H1 (cell line): ENCODE data around the gene MACF1. TPM values are rescaled to one million over a fixed set of nuclear protein-coding genes. Genes with fewer than 3 reads are reported as not detected.

Experiments used
- CTCF ChIA-PET: fragments of 300-600 bp; sonication (Branson Sonifier 250); formaldehyde crosslinking; loops from one replicate; lab custom pipeline; 2021; ENCODE audit not compliant: partially characterized antibody; lab: Charles Lee
- POLR2A ChIA-PET: fragments of 300-600 bp; sonication (Branson Sonifier 250); formaldehyde crosslinking; loops from one replicate; lab custom pipeline; 2021; ENCODE audit warnings: inconsistent platforms; ENCODE audit not compliant: partially characterized antibody; lab: Charles Lee
- DNase-seq, 2 experiments: peaks; one replicate each; pipeline versions ENCODE4 v3.0.0 to v3.0.0-alpha.2; 2010 to 2022; ENCODE audit warnings: low spot score in 2 of 2, low read depth in 1 of 2, mixed read lengths in 1 of 2
- FAIRE-seq: peaks from 2 replicates; lab custom pipeline; 2011; peaks lifted over from hg19 to GRCh38; lab: Jason Lieb, UNC
- H2AFZ ChIP-seq: 2 replicates; pipeline ENCODE4 v1.8.1; 2012; ENCODE audit warnings: low read length, inconsistent platforms
- H2AK5ac ChIP-seq: 2 replicates; pipeline ENCODE4 v1.6.1; 2013; ENCODE audit warnings: low read depth, low read length
- H2BK120ac ChIP-seq: replicated peaks from 2 replicates; pipeline ENCODE3; 2013; ENCODE audit warnings: low read depth, low read length, inconsistent platforms
- H2BK12ac ChIP-seq: 2 replicates; pipeline ENCODE4 v1.6.1; 2013; ENCODE audit warnings: low read depth, low read length
- H2BK15ac ChIP-seq: 2 replicates; pipeline ENCODE4 v1.6.1; 2013; ENCODE audit warnings: low read length
- H2BK20ac ChIP-seq: 2 replicates; pipeline ENCODE4 v1.6.1; 2013; ENCODE audit warnings: low read length
- H2BK5ac ChIP-seq: 2 replicates; pipeline ENCODE4 v1.6.1; 2013; ENCODE audit warnings: low read depth, low read length
- H3K14ac ChIP-seq: 2 replicates; pipeline ENCODE4 v1.6.1; 2013; ENCODE audit warnings: inconsistent platforms; ENCODE audit not compliant: insufficient read length
- H3K18ac ChIP-seq: 2 replicates; pipeline ENCODE4 v1.6.1; 2013; ENCODE audit warnings: low read length; ENCODE audit errors: extremely low read depth
- H3K23ac ChIP-seq: 2 replicates; pipeline ENCODE4 v1.6.1; 2013; ENCODE audit warnings: inconsistent platforms; ENCODE audit not compliant: insufficient read length
- H3K23me2 ChIP-seq: 2 replicates; pipeline ENCODE4 v1.6.1; 2013; ENCODE audit warnings: low read depth, low read length
- H3K27ac ChIP-seq: 2 replicates; pipeline ENCODE4 v1.6.1; 2011; ENCODE audit warnings: low read depth, low read length, inconsistent platforms
- H3K27me3 ChIP-seq, 4 experiments: replicated peaks in 1 of 4; 1 replicate in 1 of 4; 2 replicates in 3 of 4; pipeline versions ENCODE4 v1.6.1 to v1.8.1; 2011 to 2013; ENCODE audit warnings: low read length in 3 of 4, mild to moderate bottlenecking in 3 of 4, inconsistent platforms in 2 of 4, mixed read lengths in 2 of 4, moderate library complexity in 1 of 4; ENCODE audit not compliant: control insufficient read depth in 3 of 4, insufficient read depth in 3 of 4; ENCODE audit errors: extremely low read depth in 1 of 4
- H3K36me3 ChIP-seq, 4 experiments: 2 replicates each; pipeline versions ENCODE4 v1.6.1 to v1.8.1; 2011 to 2013; ENCODE audit warnings: mild to moderate bottlenecking in 4 of 4, low read length in 3 of 4, moderate library complexity in 2 of 4, control low read depth in 1 of 4, inconsistent platforms in 1 of 4; ENCODE audit not compliant: insufficient read depth in 4 of 4, control insufficient read depth in 2 of 4
- H3K4ac ChIP-seq: replicated peaks from 2 replicates; pipeline ENCODE3; 2013; ENCODE audit warnings: low read length, low read depth, mixed read lengths, inconsistent platforms; ENCODE audit not compliant: insufficient read length
- H3K4me1 ChIP-seq, 4 experiments: replicated peaks in 1 of 4; 1 replicate in 1 of 4; 2 replicates in 3 of 4; pipeline versions ENCODE4 v1.6.1 to v1.8.1; 2011 to 2013; ENCODE audit warnings: low read length in 3 of 4, inconsistent platforms in 2 of 4, mixed read lengths in 1 of 4; ENCODE audit not compliant: insufficient read depth in 4 of 4, control insufficient read depth in 3 of 4
- H3K4me2 ChIP-seq, 2 experiments: 2 replicates each; pipeline versions ENCODE4 v1.6.1 to v1.8.1; 2011 to 2013; ENCODE audit warnings: low read depth in 2 of 2, low read length in 2 of 2, control low read depth in 1 of 2, inconsistent platforms in 1 of 2, mild to moderate bottlenecking in 1 of 2; ENCODE audit not compliant: insufficient read depth in 1 of 2
- H3K4me3 ChIP-seq, 4 experiments: fragments of 200-600, 300-600 bp in 1 of 4; sonication (generic), shearing (Covaris generic), sonication (Bioruptor Twin) in 1 of 4; 2 replicates each; pipeline versions ENCODE4 v1.5.1 to v1.8.1; 2011 to 2016; ENCODE audit warnings: low read length in 4 of 4, low read depth in 3 of 4, control low read depth in 2 of 4, inconsistent platforms in 2 of 4, mild to moderate bottlenecking in 2 of 4, mixed read lengths in 1 of 4, moderate library complexity in 1 of 4; ENCODE audit not compliant: insufficient read depth in 2 of 4; ENCODE audit errors: extremely low read depth in 1 of 4
- H3K56ac ChIP-seq: replicated peaks from 2 replicates; pipeline ENCODE3; 2013; ENCODE audit warnings: low read depth, mild to moderate bottlenecking, mixed read lengths, low read length, inconsistent platforms; ENCODE audit not compliant: insufficient read length
- H3K79me1 ChIP-seq: 2 replicates; pipeline ENCODE4 v1.6.1; 2013; ENCODE audit warnings: low read depth, low read length, control low read depth
- H3K79me2 ChIP-seq, 2 experiments: 2 replicates each; pipeline versions ENCODE4 v1.6.1 to v1.8.1; 2012 to 2013; ENCODE audit warnings: low read length in 2 of 2, mild to moderate bottlenecking in 2 of 2, inconsistent platforms in 1 of 2; ENCODE audit not compliant: insufficient read depth in 2 of 2, control insufficient read depth in 1 of 2
- H3K9ac ChIP-seq, 4 experiments: replicated peaks in 1 of 4; 1 replicate in 1 of 4; 2 replicates in 3 of 4; pipeline versions ENCODE4 v1.6.1 to v1.8.1; 2011 to 2013; ENCODE audit warnings: low read depth in 3 of 4, low read length in 3 of 4, control low read depth in 2 of 4, mild to moderate bottlenecking in 2 of 4, moderate library complexity in 2 of 4, inconsistent platforms in 1 of 4; ENCODE audit errors: extremely low read depth in 1 of 4
- H3K9me3 ChIP-seq, 2 experiments: 2 replicates each; pipeline versions ENCODE4 v1.6.1 to v1.8.1; 2012 to 2013; ENCODE audit warnings: mild to moderate bottlenecking in 2 of 2, moderate library complexity in 2 of 2, control low read depth in 1 of 2, inconsistent platforms in 1 of 2, low read depth in 1 of 2, low read length in 1 of 2, mixed read lengths in 1 of 2; ENCODE audit not compliant: insufficient read depth in 2 of 2
- H4K20me1 ChIP-seq, 2 experiments: replicated peaks in 1 of 2; 2 replicates each; pipeline versions ENCODE3 to v1.8.1; 2011 to 2013; ENCODE audit warnings: inconsistent platforms in 2 of 2, low read length in 2 of 2, mild to moderate bottlenecking in 1 of 2; ENCODE audit not compliant: insufficient read depth in 2 of 2, control insufficient read depth in 1 of 2
- H4K5ac ChIP-seq: 2 replicates; pipeline ENCODE4 v1.6.1; 2013; ENCODE audit warnings: low read length, low read depth, mixed read lengths, inconsistent platforms; ENCODE audit not compliant: insufficient read length
- H4K8ac ChIP-seq: 2 replicates; pipeline ENCODE4 v1.8.0; 2013; ENCODE audit warnings: mild to moderate bottlenecking, moderate library complexity, low read length, inconsistent platforms; ENCODE audit not compliant: insufficient read depth; ENCODE audit errors: extremely low read depth
- H4K91ac ChIP-seq: replicated peaks from 2 replicates; pipeline ENCODE3; 2013; ENCODE audit warnings: low read length, mixed read lengths, inconsistent platforms; ENCODE audit not compliant: insufficient read length
- CHD2 ChIP-seq: IDR thresholded peaks from 2 replicates; pipeline ENCODE4 v1.6.1; 2012; ENCODE audit warnings: low read length, improper control_type of control experiment
- HDAC6 ChIP-seq: IDR thresholded peaks from one replicate; pipeline ENCODE4 v1.7.1; 2012; ENCODE audit warnings: low read depth, mild to moderate bottlenecking, inconsistent platforms, low read length, moderate library complexity
- RAD21 ChIP-seq, 2 experiments: IDR thresholded peaks in 1 of 2; conservative IDR thresholded peaks in 1 of 2; 2 replicates each; pipeline ENCODE4 v1.6.1; 2011; ENCODE audit warnings: low read depth in 2 of 2, low read length in 2 of 2, improper control_type of control experiment in 1 of 2, inconsistent platforms in 1 of 2, mild to moderate bottlenecking in 1 of 2, moderate library complexity in 1 of 2
- RBBP5 ChIP-seq: IDR thresholded peaks from 2 replicates; pipeline ENCODE4 v1.7.1; 2012; ENCODE audit warnings: low read depth, mild to moderate bottlenecking, inconsistent platforms, low read length, moderate library complexity, borderline replicate concordance
- SIRT6 ChIP-seq: IDR thresholded peaks from one replicate; pipeline ENCODE4 v1.7.1; 2012; ENCODE audit warnings: low read length, inconsistent platforms
- TBP ChIP-seq: IDR thresholded peaks from 2 replicates; pipeline ENCODE4 v1.6.1; 2011; ENCODE audit warnings: low read depth, low read length, improper control_type of control experiment
- ZNF274 ChIP-seq: IDR thresholded peaks from 2 replicates; pipeline ENCODE4 v1.7.0; 2012; ENCODE audit warnings: low read length, borderline replicate concordance; ENCODE audit errors: extremely low read depth
- WGBS, 2 experiments: shearing (Covaris generic) in 1 of 2; methylation state at CpG; one replicate each; pipeline versions ENCODE4 v1.1.6 to v1.1.7; 2013 to 2015; ENCODE audit warnings: low lambda C conversion rate in 2 of 2, mixed read lengths in 2 of 2, inconsistent platforms in 1 of 2, low coverage in 1 of 2, missing lambda C conversion rate in 1 of 2; ENCODE audit not compliant: insufficient replicate concordance in 2 of 2, insufficient coverage in 1 of 2, insufficient read length in 1 of 2; ENCODE audit errors: extremely low coverage in 1 of 2, missing lambda C conversion rate in 1 of 2; 5-methylcytosine and 5-hydroxymethylcytosine counted together
- polyA plus RNA-seq, 7 experiments: library from polyadenylated mRNA; depleted of rRNA in 3 of 7; stranded (reverse) in 5 of 7; unstranded in 2 of 7; fragments of >200 nt in 5 of 7; fragments of 200-250 nt in 2 of 7; gene quantifications; 1 replicate in 5 of 7; 2 replicates in 1 of 7; 4 replicates in 1 of 7; pipeline versions ENCODE4 v1.2.1 to v1.2.3, GENCODE V29; 2011 to 2013; ENCODE audit warnings: missing spikeins in 2 of 7, mixed read lengths in 2 of 7
- total RNA-seq: library from RNA; stranded (reverse); fragmentation: NEBNext Ultra II Directional; extraction: Animal tissue kit (Norgen Biotek cat#: 25700); gene quantifications from 2 replicates; pipeline ENCODE4 v1.2.1, GENCODE V29; 2021

MACF1 gene
- total and polyA plus RNA-seq, 2 of the 8 experiments (the other 6 are each of a cell fraction or from before 2014, with no cell fraction given), result 59.8 to 285 TPM

GRCh38 chr1:39287541-39287940 is 83.0 kb downstream of the MACF1 start:
- 100% methylated on average over 1 of the region's 1 CpG; no CpG with 5 or more reads in 1 of the 2 experiments for WGBS, 2 experiments

More at GRCh38 chr1:39287541-39287940, 83.0 kb downstream of the MACF1 start:
- no peak overlapping the region for H4K8ac ChIP-seq
- no peaks in the 10 kb centered on the region for H4K20me1 ChIP-seq
- H2AK5ac ChIP-seq, result no peak overlapping the region
- no peak overlapping the region for H3K56ac ChIP-seq
- TF ChIP-seq HDAC6, result no peak
- TF ChIP-seq RAD21 (IDR thresholded peaks at IDR 0.05 in 1 of 2, conservative IDR thresholded peaks at IDR 0.05 in 1 of 2; ENCODE audit: low read depth in 2 of 2, low read length in 2 of 2), result no peak
- TF ChIP-seq SIRT6, result no peak
- TF ChIP-seq CHD2, result no peak
- no peak for TF ChIP-seq ZNF274
- no peak for TF ChIP-seq TBP
- no peak for TF ChIP-seq RBBP5
- H3K79me1 ChIP-seq, result no peaks in the 10 kb centered on the region; the same call in 1 of the 2 replicates
- no peak for FAIRE-seq
- no peaks in the 10 kb centered on the region for H3K23me2 ChIP-seq
- no peak overlapping the region for H3K23ac ChIP-seq
- ChIA-PET CTCF (interaction anchor here (0.8 to 1.2 kb wide), 2 partner anchors 10 to 29 kb away, joined by 3 read pairs; no protein-coding TSS in a partner anchor), POLR2A (no interaction called here)
- H4K5ac ChIP-seq, result no peak overlapping the region
- no peak overlapping the region for H2BK20ac ChIP-seq
- no peak overlapping the region for H3K4ac ChIP-seq
- no peak overlapping the region for H3K27ac ChIP-seq
- H3K14ac ChIP-seq, result no peak overlapping the region
- H2AFZ ChIP-seq, result no peak overlapping the region
- no peak overlapping the region for H2BK5ac ChIP-seq
- H3K4me1 ChIP-seq, result no peaks in the 10 kb centered on the region; a peak in 1 of 7 replicates
- peaks cover 16 to 58% (median 45%) of the 10 kb centered on the region in 4 experiments for H3K36me3 ChIP-seq
- no peaks in the 10 kb centered on the region for H3K79me2 ChIP-seq
- no peak overlapping the region for H3K18ac ChIP-seq
- no peak overlapping the region for H3K4me2 ChIP-seq
- H3K9me3 ChIP-seq, result no peaks in the 10 kb centered on the region
- no peak for DNase-seq
- H4K91ac ChIP-seq, result no peak overlapping the region
- no peak overlapping the region for H2BK15ac ChIP-seq
- no peaks in the 10 kb centered on the region for H3K27me3 ChIP-seq
- no peak overlapping the region for H2BK12ac ChIP-seq
- H3K4me3 ChIP-seq, result no peak overlapping the region
- no peak overlapping the region for H2BK120ac ChIP-seq
- H3K9ac ChIP-seq, result no peak overlapping the region
